Psoas muscle (tissue), 8 donors: ENCODE measurements around the gene SPRY2. TPM values are rescaled to one million over a fixed set of nuclear protein-coding genes. Genes with fewer than 3 reads are reported as not detected.

Source experiments
- ATAC-seq, 4 donors: fragments of 200-7000 bp; cut with Tn5 transposase; one replicate each; pipeline ENCODE4 v1.9.1; 2020; ENCODE audit warnings: moderate library complexity in 3 of 4, mild to moderate bottlenecking in 2 of 4
- DNase-seq, 2 donors: peaks; one replicate each; pipeline ENCODE4 v3.0.0-alpha.2; 2020
- H3K27ac ChIP-seq: fragments of 200-600 bp; one replicate; pipeline ENCODE4 v1.8.0; 2022
- H3K27me3 ChIP-seq, 3 donors: fragments of 200-600 bp in 1 of 3; one replicate each; pipeline versions ENCODE4 v1.6.1 to v1.8.0; 2013 to 2022; ENCODE audit warnings: low read length in 2 of 3, mild to moderate bottlenecking in 2 of 3, moderate library complexity in 1 of 3; ENCODE audit not compliant: insufficient read depth in 3 of 3
- H3K36me3 ChIP-seq, 2 donors: fragments of 200-600 bp in 1 of 2; one replicate each; pipeline versions ENCODE4 v1.6.1 to v1.8.0; 2013 to 2022; ENCODE audit warnings: low read depth in 1 of 2, mild to moderate bottlenecking in 1 of 2, moderate library complexity in 1 of 2; ENCODE audit not compliant: insufficient read depth in 1 of 2
- H3K4me1 ChIP-seq: fragments of 200-600 bp; one replicate; pipeline ENCODE4 v1.8.0; 2022
- H3K4me3 ChIP-seq: fragments of 200-600 bp; one replicate; pipeline ENCODE4 v1.8.0; 2022; ENCODE audit warnings: mild to moderate bottlenecking
- H3K9me3 ChIP-seq: fragments of 200-600 bp; one replicate; pipeline ENCODE4 v1.8.0; 2022
- WGBS, 3 donors: extraction: QIAGEN DNeasy Blood & Tissue Kit; methylation state at CpG; one replicate each; pipeline versions ENCODE4 v1.1.6 to v1.1.7; 2013; 5-methylcytosine and 5-hydroxymethylcytosine counted together
- intact Hi-C, 2 donors: fragments of 100-400 bp; cut with DNase I; formaldehyde crosslinking; loops; one replicate each; pipeline versions ENCODE4 v1.11.0 to v1.14.2; 2022
- polyA plus RNA-seq, 3 donors: library from polyadenylated mRNA; stranded (reverse); fragments of 200-250 nt; gene quantifications; one replicate each; pipeline ENCODE4 v1.2.3, GENCODE V29; 2013
- total RNA-seq, 4 donors: library from RNA; stranded (reverse); fragmentation: NEBNext Ultra II Directional in 2 of 4; extraction: Animal tissue kit (Norgen Biotek cat#: 25700) in 2 of 4; gene quantifications; one replicate each; pipeline versions ENCODE4 v1.2.1 to v1.2.4, GENCODE V29; 2021 to 2023
- TF ChIP-seq, protein P1 (sequence below): fragments of 200-600 bp; IDR thresholded peaks from one replicate; pipeline ENCODE4 v1.8.0; 2022; ENCODE audit warnings: antibody characterized with exemption
- donor health status: healthy with polysubstance abuse.
- donor health status: DM: no; HTN: no; CAD: no; lungs with moderate emphysema.
- donor health status: Bipolar disorder and iron deficiency.
- donor health status: healthy.
- donor health status: DM: yes; HTN: yes; CAD: no.
- donor health status: DM: no; HTN: no; CAD: no.
- donor health status: DM: no; HTN: no; CAD: no.
- donor health status: DM: yes; HTN: yes; CAD: no.

Gene SPRY2
- total and polyA plus RNA-seq, 7 donors, result 15.2 to 171 (median 26.5) TPM

DNA sequence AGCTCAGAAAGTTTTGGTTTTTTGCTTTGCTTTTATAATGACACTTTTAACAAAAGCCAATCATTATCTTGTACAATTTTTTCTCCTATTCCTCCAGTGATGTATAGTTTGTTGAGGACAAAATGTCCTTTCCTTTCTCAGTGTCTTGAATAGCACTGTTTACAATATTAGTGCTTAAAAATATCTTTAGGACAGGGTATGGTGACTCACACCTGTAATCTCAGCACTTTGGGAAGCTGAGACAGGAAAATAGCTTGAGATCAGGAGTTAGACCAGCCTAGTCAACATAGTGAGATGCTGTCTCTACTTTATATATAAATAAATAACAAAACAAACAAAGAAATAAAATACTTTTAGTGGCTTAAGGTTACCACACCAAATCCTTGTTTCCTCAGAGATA is 41.9 kb downstream of the SPRY2 start:
- Histone ChIP-seq H3K27me3 (no peaks in the 10 kb centered on the region), H3K36me3 (no peaks in the 10 kb centered on the region), H3K9me3 (no peaks in the 10 kb centered on the region), H3K27ac (no peak overlapping the region), H3K4me3 (no peak overlapping the region), H3K4me1 (no peaks in the 10 kb centered on the region)
- intact Hi-C loops, result no loop called here
- TF ChIP-seq, protein P1, sequence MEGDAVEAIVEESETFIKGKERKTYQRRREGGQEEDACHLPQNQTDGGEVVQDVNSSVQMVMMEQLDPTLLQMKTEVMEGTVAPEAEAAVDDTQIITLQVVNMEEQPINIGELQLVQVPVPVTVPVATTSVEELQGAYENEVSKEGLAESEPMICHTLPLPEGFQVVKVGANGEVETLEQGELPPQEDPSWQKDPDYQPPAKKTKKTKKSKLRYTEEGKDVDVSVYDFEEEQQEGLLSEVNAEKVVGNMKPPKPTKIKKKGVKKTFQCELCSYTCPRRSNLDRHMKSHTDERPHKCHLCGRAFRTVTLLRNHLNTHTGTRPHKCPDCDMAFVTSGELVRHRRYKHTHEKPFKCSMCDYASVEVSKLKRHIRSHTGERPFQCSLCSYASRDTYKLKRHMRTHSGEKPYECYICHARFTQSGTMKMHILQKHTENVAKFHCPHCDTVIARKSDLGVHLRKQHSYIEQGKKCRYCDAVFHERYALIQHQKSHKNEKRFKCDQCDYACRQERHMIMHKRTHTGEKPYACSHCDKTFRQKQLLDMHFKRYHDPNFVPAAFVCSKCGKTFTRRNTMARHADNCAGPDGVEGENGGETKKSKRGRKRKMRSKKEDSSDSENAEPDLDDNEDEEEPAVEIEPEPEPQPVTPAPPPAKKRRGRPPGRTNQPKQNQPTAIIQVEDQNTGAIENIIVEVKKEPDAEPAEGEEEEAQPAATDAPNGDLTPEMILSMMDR, result no peak
- no peak for DNase-seq
- ATAC-seq, result peak in 2 of 4 donors; percentile 50 to 60

DNA sequence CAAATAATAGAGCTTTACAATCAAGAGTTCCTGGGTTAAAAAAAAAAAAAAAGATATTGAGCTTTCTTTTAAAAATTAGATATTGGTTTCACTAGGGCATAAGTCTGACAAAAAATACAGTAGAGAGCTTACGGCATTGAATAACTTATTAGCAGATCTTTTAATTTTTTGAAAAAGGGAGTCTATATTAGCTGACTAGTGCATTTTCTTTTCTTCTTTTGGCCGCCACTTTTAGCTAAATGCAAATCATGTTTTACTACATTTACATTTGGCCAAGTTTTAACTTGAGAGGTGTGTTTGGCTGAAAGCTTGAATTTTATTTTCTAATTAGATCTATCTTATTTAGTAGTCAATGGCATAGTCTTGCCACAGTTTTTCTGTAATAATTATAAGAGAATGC is 43.4 kb downstream of the SPRY2 start:
- Histone ChIP-seq H3K9me3 (no peaks in the 10 kb centered on the region), H3K27me3 (no peaks in the 10 kb centered on the region), H3K4me3 (no peak overlapping the region), H3K36me3 (no peaks in the 10 kb centered on the region), H3K27ac (no peak overlapping the region), H3K4me1 (no peaks in the 10 kb centered on the region)
- intact Hi-C loops, result no loop called here
- WGBS, 3 donors, result 68 to 100% (median 76%) methylated on average over 2 of the region's 2 CpGs
- ATAC-seq (no peak), DNase-seq (no peak)
- TF ChIP-seq, protein P1, result no peak

DNA sequence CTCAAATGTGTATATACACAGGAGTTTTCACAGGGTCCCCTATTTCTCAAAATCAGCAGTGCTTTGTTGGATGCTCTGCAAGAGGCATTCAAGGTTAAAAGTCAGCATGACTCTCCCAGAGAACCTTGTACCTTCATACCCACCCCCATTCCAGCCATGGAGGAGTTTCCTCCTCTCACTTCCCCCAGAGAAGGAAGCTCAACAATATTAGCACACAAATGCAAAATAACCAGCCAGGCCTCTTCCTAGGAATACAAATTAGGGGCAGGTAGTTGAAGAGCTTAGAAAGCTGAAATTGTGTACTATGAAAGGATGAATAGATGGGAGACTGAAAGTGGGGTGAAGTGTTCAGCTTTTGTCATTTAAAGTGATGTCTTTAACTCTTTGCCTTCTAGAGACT is 43.8 kb downstream of the SPRY2 start:
- intact Hi-C loops, result no loop called here
- ATAC-seq, result no peak

GRCh38 chr13:80296638-80297037 is 44.3 kb downstream of the SPRY2 start:
- Histone ChIP-seq H3K27me3 (no peaks in the 10 kb centered on the region), H3K9me3 (no peaks in the 10 kb centered on the region), H3K27ac (no peak overlapping the region), H3K4me1 (no peaks in the 10 kb centered on the region), H3K36me3 (no peaks in the 10 kb centered on the region), H3K4me3 (no peak overlapping the region)
- intact Hi-C loops, result no loop called here
- 68 to 82% (median 78%) methylated on average over 7 of the region's 7 CpGs for WGBS, 3 donors
- TF ChIP-seq, protein P1, result no peak
- no peak for ATAC-seq
- DNase-seq, result no peak

More for the DNA sequence above, 43.8 kb downstream of the SPRY2 start:
- Histone ChIP-seq H3K27ac (no peak overlapping the region), H3K4me1 (no peaks in the 10 kb centered on the region), H3K9me3 (no peaks in the 10 kb centered on the region), H3K27me3 (no peaks in the 10 kb centered on the region), H3K36me3 (no peaks in the 10 kb centered on the region), H3K4me3 (no peak overlapping the region)
- TF ChIP-seq, protein P1, result no peak
- DNase-seq, result no peak

DNA sequence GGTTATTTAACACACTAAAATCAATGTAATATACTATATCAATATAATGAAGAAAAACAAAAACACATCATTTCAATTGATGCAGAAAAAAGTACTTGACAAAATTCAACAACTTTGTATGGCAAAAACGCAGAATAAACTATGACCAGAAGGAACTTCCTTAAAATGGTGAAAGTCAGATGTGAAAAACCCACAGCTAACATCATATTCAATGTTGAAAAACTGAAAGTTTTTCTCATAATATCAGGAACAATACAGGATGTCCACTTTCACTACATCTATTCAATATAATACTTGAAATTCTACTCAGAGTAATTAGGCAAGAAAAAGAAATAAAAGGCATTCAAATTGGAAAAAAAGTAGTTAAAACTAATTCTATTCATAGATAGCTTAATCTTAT is 50.3 kb downstream of the SPRY2 start:
- TF ChIP-seq, protein P1, result no peak
- no peak for ATAC-seq
- H3K27me3 ChIP-seq, result no peaks in the 10 kb centered on the region
- no peak for DNase-seq
- no peaks in the 10 kb centered on the region for H3K9me3 ChIP-seq
- WGBS, 3 donors, result 87 to 93% (median 90%) methylated on average over 1 of the region's 1 CpG
- no peak overlapping the region for H3K27ac ChIP-seq
- H3K4me3 ChIP-seq, result no peak overlapping the region
- intact Hi-C loops, result no loop called here
- no peaks in the 10 kb centered on the region for H3K4me1 ChIP-seq
- H3K36me3 ChIP-seq, result no peaks in the 10 kb centered on the region
